ENCODE results near the gene MYO7B.

Gene MYO7B

GRCh38 chr2:127640082-127641072, 104.9 kb downstream of the MYO7B start:
- H4K91ac ChIP-seq (ENCODE audit: low read length): peak overlapping the region; percentile 66
- H2BK120ac ChIP-seq (ENCODE audit: low read depth, low read length): no peak overlapping the region
- no peak overlapping the region for H3K14ac ChIP-seq (ENCODE audit: low read length in 2 of 2)
- H3K36me3 ChIP-seq (ENCODE audit: control insufficient read depth in 1 of 2, insufficient read depth in 2 of 2, low read depth in 1 of 2, low read length in 2 of 2): peaks cover 0 to 16% of the 10 kb centered on the region in 2 experiments
- H3K4me3 ChIP-seq (ENCODE audit: insufficient read depth in 1 of 2, low read depth in 1 of 2, low read length in 2 of 2): no peak overlapping the region
- H3K79me1 ChIP-seq (replicated peaks; ENCODE audit: low read length, poor library complexity, severe bottlenecking): no peaks in the 10 kb centered on the region
- H2BK5ac ChIP-seq (ENCODE audit: low read depth, low read length, poor library complexity, severe bottlenecking): no peak overlapping the region
- H3K23ac ChIP-seq (ENCODE audit: low read length in 2 of 2): no peak overlapping the region
- DNase-seq: no peak
- no peaks in the 10 kb centered on the region for H3K9me3 ChIP-seq (ENCODE audit: control insufficient read depth, low read length)
- H4K8ac ChIP-seq (ENCODE audit: low read length): peak overlapping the region; percentile 21
- H3K4me2 ChIP-seq (ENCODE audit: low read length, poor library complexity, severe bottlenecking): no peak overlapping the region
- no peak overlapping the region for H2AFZ ChIP-seq (ENCODE audit: low read depth, low read length)
- no peaks in the 10 kb centered on the region for H3K27me3 ChIP-seq (ENCODE audit: control insufficient read depth in 1 of 2, insufficient read depth in 1 of 2, low read length in 2 of 2)
- H2BK12ac ChIP-seq (ENCODE audit: low read length in 2 of 2): peak overlapping the region in 1 of 2 experiments; percentile 65
- no peak overlapping the region for H3K27ac ChIP-seq (ENCODE audit: low read length, poor library complexity, severe bottlenecking)
- H3K4me1 ChIP-seq (ENCODE audit: control insufficient read depth, insufficient read depth, low read depth, low read length): peaks cover 31% of the 10 kb centered on the region
- H2BK15ac ChIP-seq (ENCODE audit: low read depth, poor library complexity, severe bottlenecking): peak overlapping the region; percentile 18
- no peak overlapping the region for H3K4ac ChIP-seq (ENCODE audit: low read depth in 1 of 2, low read length in 2 of 2)
- no peak overlapping the region for H2AK5ac ChIP-seq (ENCODE audit: low read length, severe bottlenecking)
- no peak overlapping the region for H3K9ac ChIP-seq (ENCODE audit: low read length)
- WGBS: 88% methylated on average over 25 of the region's 25 CpGs
- peak overlapping the region in 1 of 2 experiments; percentile 22 for H3K18ac ChIP-seq (ENCODE audit: low read depth in 1 of 2, low read length in 2 of 2)

- DNase-seq: no peak
- no peak overlapping the region for H3K23ac ChIP-seq (ENCODE audit: low read length in 2 of 2)
- H3K4me3 ChIP-seq (ENCODE audit: insufficient read depth in 1 of 2, low read depth in 1 of 2, low read length in 2 of 2): no peak overlapping the region
- H3K4ac ChIP-seq (ENCODE audit: low read depth in 1 of 2, low read length in 2 of 2): no peak overlapping the region
- H2BK15ac ChIP-seq (ENCODE audit: low read depth, poor library complexity, severe bottlenecking): no peak overlapping the region
- H3K4me2 ChIP-seq (ENCODE audit: low read length, poor library complexity, severe bottlenecking): no peak overlapping the region
- no peaks in the 10 kb centered on the region for H3K27me3 ChIP-seq (ENCODE audit: control insufficient read depth in 1 of 2, insufficient read depth in 1 of 2, low read length in 2 of 2)
- no peak overlapping the region for H3K9ac ChIP-seq (ENCODE audit: low read length)
- WGBS: 90% methylated on average over 6 of the region's 6 CpGs
- H3K36me3 ChIP-seq (ENCODE audit: control insufficient read depth in 1 of 2, insufficient read depth in 2 of 2, low read depth in 1 of 2, low read length in 2 of 2): peaks cover 0 to 16% of the 10 kb centered on the region in 2 experiments
- no peak overlapping the region for H2BK12ac ChIP-seq (ENCODE audit: low read length in 2 of 2)
- H2AK5ac ChIP-seq (ENCODE audit: low read length, severe bottlenecking): no peak overlapping the region
- H3K14ac ChIP-seq (ENCODE audit: low read length in 2 of 2): no peak overlapping the region
- H4K91ac ChIP-seq (ENCODE audit: low read length): peak overlapping the region; percentile 61
- no peaks in the 10 kb centered on the region for H3K9me3 ChIP-seq (ENCODE audit: control insufficient read depth, low read length)
- H3K4me1 ChIP-seq (ENCODE audit: control insufficient read depth, insufficient read depth, low read depth, low read length): peaks cover 31% of the 10 kb centered on the region
- H3K27ac ChIP-seq (ENCODE audit: low read length, poor library complexity, severe bottlenecking): no peak overlapping the region
- no peaks in the 10 kb centered on the region for H3K79me1 ChIP-seq (replicated peaks; ENCODE audit: low read length, poor library complexity, severe bottlenecking)
- H2AFZ ChIP-seq (ENCODE audit: low read depth, low read length): no peak overlapping the region
- H2BK5ac ChIP-seq (ENCODE audit: low read depth, low read length, poor library complexity, severe bottlenecking): no peak overlapping the region
- no peak overlapping the region for H4K8ac ChIP-seq (ENCODE audit: low read length)
- no peak overlapping the region for H3K18ac ChIP-seq (ENCODE audit: low read depth in 1 of 2, low read length in 2 of 2)
- H2BK120ac ChIP-seq (ENCODE audit: low read depth, low read length): no peak overlapping the region
Observed at GRCh38 chr2:127641133-127641532, 105.7 kb downstream of the MYO7B start.

GRCh38 chr2:127641846-127642507, 106.5 kb downstream of the MYO7B start:
- H2BK120ac ChIP-seq (ENCODE audit: low read depth, low read length): no peak overlapping the region

More at GRCh38 chr2:127641846-127642507, 106.5 kb downstream of the MYO7B start:
- H3K36me3 ChIP-seq (ENCODE audit: control insufficient read depth in 1 of 2, insufficient read depth in 2 of 2, low read depth in 1 of 2, low read length in 2 of 2): peaks cover 0 to 16% of the 10 kb centered on the region in 2 experiments
- no peaks in the 10 kb centered on the region for H3K79me1 ChIP-seq (replicated peaks; ENCODE audit: low read length, poor library complexity, severe bottlenecking)
- H2BK5ac ChIP-seq (ENCODE audit: low read depth, low read length, poor library complexity, severe bottlenecking): no peak overlapping the region
- no peak overlapping the region for H3K9ac ChIP-seq (ENCODE audit: low read length)
- H3K4me3 ChIP-seq (ENCODE audit: insufficient read depth in 1 of 2, low read depth in 1 of 2, low read length in 2 of 2): no peak overlapping the region
- peak overlapping the region in 1 of 2 experiments; percentile 22 for H2BK12ac ChIP-seq (ENCODE audit: low read length in 2 of 2)
- peak overlapping the region; percentile 47 for H4K8ac ChIP-seq (ENCODE audit: low read length)
- no peak overlapping the region for H3K27ac ChIP-seq (ENCODE audit: low read length, poor library complexity, severe bottlenecking)
- no peak overlapping the region for H3K14ac ChIP-seq (ENCODE audit: low read length in 2 of 2)
- no peak overlapping the region for H2AFZ ChIP-seq (ENCODE audit: low read depth, low read length)
- no peaks in the 10 kb centered on the region for H3K9me3 ChIP-seq (ENCODE audit: control insufficient read depth, low read length)
- H3K18ac ChIP-seq (ENCODE audit: low read depth in 1 of 2, low read length in 2 of 2): no peak overlapping the region
- H3K4me2 ChIP-seq (ENCODE audit: low read length, poor library complexity, severe bottlenecking): no peak overlapping the region
- peaks cover 30% of the 10 kb centered on the region for H3K4me1 ChIP-seq (ENCODE audit: control insufficient read depth, insufficient read depth, low read depth, low read length)
- DNase-seq: no peak
- H2BK15ac ChIP-seq (ENCODE audit: low read depth, poor library complexity, severe bottlenecking): peak overlapping the region; percentile 5
- peak overlapping the region in 1 of 2 experiments; percentile 64 for H3K4ac ChIP-seq (ENCODE audit: low read depth in 1 of 2, low read length in 2 of 2)
- H4K91ac ChIP-seq (ENCODE audit: low read length): no peak overlapping the region
- H3K27me3 ChIP-seq (ENCODE audit: control insufficient read depth in 1 of 2, insufficient read depth in 1 of 2, low read length in 2 of 2): no peaks in the 10 kb centered on the region
- H3K23ac ChIP-seq (ENCODE audit: low read length in 2 of 2): no peak overlapping the region
- H2AK5ac ChIP-seq (ENCODE audit: low read length, severe bottlenecking): no peak overlapping the region
- 80% methylated on average over 24 of the region's 25 CpGs for whole genome bisulfite sequencing

Data from mesenchymal stem cell (in vitro differentiated cells and primary cell).